C4-2B (cell line): Measurements from ENCODE around the gene MGAT1.

ENCODE experiments used
- ZFX ChIP-seq: fragments of 450-650 bp; IDR thresholded peaks from 2 replicates; pipeline ENCODE4 v1.6.1; 2017
- TF ChIP-seq, protein P1 (sequence below): fragments of 450-650 bp; conservative IDR thresholded peaks from 2 replicates; pipeline ENCODE4 v1.5.1; 2017; ENCODE audit warnings: mild to moderate bottlenecking

DNA sequence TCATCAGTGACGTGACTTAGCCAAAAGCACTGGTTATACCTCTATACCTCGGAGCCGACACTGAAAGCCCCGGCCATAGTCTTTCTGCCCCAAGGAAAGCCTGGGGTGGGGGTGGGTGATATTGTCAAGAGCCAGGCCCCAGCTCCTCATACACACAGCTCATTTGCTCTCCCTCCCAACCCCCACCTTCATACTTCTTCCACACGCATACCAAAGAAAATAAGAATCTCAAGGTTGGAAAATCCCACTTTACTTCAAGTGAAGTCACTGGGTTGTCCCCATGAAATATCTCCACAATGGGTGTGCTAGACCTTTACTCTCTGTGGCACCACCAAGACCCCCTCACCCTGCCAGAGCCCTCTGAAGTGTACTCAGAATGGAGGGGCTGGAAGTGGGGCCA is 27.1 kb upstream of the MGAT1 start:
- TF ChIP-seq, protein P1, sequence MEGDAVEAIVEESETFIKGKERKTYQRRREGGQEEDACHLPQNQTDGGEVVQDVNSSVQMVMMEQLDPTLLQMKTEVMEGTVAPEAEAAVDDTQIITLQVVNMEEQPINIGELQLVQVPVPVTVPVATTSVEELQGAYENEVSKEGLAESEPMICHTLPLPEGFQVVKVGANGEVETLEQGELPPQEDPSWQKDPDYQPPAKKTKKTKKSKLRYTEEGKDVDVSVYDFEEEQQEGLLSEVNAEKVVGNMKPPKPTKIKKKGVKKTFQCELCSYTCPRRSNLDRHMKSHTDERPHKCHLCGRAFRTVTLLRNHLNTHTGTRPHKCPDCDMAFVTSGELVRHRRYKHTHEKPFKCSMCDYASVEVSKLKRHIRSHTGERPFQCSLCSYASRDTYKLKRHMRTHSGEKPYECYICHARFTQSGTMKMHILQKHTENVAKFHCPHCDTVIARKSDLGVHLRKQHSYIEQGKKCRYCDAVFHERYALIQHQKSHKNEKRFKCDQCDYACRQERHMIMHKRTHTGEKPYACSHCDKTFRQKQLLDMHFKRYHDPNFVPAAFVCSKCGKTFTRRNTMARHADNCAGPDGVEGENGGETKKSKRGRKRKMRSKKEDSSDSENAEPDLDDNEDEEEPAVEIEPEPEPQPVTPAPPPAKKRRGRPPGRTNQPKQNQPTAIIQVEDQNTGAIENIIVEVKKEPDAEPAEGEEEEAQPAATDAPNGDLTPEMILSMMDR, result no peak
- no peak for TF ChIP-seq ZFX
